GM21423 (cell line): ENCODE data around the gene MSMP.

Experiments
- ATAC-seq: cut with Tn5 transposase; IDR thresholded peaks from one replicate; pipeline ENCODE4 v1.9.1; 2021; ENCODE audit warnings: mild to moderate bottlenecking, moderate library complexity; ENCODE audit not compliant: unreplicated experiment

MSMP gene

DNA sequence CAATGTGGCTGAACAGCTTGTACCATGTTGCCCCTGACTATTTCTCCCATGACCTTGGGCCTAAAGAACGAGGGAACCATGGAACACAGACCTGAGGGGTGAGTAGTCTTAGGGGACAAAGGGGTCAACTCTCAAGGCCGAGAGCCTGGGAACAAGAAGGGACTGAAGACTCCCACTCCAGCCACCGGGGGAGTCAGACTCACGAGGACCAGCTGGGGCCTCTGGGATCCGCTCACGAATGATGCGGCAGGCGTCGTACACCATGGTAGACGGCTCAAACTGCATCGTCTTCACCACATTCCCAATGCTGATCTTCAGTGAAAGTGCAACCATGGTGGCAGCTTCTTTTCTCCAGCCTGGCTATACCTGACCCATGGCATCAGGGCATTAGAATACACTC, 28.7 kb downstream of the MSMP start:
- ATAC-seq = no peak

DNA sequence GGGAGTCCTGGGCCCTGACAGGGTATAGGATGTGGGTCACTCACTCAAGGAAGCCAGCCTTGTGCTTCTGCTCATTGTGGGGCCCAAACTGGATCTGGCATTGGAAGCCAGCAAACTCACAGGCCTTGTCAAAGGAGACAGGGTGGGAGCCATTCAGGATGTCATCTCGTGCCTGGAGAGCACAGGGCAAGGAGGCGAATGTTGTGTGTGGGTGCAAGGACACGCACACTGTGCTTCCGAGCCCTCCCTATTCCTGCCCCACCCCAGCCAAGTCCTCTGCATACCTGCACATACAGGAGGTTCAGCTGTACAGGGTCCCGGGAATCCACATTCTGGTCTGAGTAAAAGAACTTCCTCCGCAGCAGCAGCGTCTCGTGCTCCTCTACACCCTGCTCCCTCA, 30.2 kb downstream of the MSMP start:
- ATAC-seq = no peak

DNA sequence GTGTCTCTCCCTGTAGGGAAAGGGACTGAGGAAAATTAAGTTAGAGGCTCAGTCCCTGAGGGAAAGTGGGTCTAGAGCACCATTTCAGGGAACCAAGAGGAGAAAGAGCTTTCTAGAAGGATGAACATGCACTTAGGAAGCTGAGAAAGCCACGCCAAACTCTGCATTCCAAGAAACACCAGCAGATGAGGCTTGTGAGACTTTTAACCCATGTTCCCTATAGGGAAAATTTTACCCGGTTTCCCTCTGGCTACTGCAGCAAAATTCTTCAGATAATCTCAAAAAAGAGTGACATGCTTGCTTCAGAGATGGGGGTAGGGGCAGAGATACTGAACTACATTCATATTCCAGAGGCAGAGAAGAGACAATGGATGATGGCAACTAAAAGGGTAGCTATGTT, 30.6 kb downstream of the MSMP start:
- no peak for ATAC-seq

DNA sequence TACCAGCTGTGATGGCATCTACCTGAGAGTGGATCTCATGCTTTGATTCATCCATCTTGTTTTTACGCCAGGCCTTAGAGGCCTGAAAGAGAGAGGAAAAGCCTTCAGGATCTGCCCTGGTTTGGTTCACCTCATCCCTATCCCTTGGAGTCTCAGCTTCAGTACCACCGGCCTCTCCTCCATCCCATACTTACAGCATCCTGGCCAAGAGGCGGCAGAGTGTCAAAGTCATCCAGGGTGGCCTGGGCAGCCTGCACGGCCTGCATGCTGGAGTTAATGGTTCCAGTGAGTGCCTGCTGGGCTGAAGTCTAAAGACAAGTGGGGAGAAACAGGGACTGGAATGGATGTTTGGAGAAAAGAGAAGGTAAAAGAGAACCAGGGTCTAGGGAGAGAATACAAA, 34.5 kb downstream of the MSMP start:
- no peak for ATAC-seq

DNA sequence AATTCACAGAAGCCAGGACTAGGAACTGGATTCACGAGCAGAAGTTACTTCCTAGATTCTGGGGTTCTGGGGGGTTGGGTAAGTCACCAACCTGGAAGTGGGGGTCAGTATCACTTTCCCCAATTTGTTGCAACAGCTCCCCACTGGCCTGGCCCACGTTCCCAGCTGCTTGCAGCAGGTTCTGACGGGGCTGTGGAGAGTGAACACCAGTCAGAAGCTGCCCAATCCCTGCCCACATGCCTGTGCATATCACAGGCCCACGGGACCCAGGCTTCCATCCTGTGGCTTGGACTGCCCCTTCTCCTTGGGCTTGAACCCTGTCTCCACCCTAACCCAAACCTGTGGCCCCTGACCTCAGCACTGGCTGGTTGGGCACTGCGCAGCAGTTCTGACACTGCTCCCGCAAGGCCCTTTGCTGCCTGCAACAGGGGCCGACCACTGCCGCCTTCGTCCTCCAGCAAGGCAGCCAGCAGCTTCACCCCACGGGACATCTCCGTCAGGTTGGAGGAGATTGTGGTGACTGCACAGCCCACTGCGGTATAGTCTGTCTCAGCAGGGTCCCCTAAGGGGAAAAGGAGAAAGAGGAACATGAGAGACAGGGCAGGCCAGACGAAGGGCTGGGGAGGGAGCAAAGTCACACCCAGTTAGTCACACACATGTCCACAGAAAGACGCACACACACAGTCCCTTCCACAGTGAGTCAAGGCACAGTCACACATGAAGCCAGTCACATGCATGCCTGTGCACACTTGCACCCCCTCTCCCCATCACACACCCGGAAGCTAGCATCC, 35.2 kb downstream of the MSMP start:
- ATAC-seq = peak; percentile 71

DNA sequence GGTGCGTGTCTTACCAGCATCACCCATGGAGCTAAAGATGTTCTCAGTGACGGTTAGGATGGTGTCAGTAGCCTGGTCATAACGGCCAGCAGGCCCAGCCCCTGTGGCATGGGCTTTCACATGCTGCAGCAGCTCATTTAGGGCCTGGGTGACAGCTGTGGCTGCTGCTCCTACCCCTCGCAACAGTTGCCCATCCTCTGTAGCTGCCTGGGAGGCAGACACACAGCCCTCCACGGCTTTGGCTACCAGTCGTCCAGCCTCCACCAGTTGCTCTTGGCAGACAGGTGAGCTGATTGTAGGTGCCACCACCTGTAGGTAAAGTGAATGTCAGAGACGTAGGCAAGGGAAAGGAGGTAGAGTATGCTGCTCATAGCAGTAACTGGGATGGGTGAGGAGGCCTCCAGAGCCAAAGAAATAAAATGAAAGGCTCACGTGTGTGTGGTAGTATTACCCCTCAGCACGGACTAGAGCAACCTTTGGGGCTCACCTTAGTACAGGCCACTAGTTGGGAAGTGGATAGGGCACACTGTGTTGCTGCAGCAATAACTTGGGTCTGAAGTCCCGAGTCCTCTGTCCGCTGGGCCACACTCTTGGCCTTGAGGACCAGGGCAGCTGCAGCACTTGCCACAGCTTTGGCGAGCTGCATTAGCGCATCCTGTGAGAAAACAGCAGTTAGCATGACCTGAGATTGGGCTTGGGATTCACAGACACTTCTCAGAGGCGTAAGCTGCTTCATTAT, 36.8 kb downstream of the MSMP start:
- no peak for ATAC-seq

DNA sequence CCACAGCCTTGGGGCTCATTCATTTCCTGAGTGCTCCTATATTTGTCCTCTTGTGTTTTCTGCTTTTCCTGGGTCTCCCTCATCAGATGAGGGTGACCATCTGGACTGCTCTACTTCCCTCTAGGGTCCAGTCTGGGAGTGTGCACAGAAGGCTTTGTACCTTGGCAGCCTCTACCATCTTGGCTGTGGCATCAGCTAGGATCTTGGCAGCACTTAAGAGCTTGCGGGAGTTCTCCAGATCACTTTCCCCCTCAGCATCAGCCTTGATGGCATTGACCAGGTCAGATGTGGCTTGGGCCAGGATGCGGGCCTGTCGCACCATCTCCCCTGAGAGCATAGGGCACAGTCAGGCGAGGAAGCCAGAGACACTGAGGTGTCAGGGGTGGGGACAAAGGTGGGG, 37.8 kb downstream of the MSMP start:
- ATAC-seq = no peak

DNA sequence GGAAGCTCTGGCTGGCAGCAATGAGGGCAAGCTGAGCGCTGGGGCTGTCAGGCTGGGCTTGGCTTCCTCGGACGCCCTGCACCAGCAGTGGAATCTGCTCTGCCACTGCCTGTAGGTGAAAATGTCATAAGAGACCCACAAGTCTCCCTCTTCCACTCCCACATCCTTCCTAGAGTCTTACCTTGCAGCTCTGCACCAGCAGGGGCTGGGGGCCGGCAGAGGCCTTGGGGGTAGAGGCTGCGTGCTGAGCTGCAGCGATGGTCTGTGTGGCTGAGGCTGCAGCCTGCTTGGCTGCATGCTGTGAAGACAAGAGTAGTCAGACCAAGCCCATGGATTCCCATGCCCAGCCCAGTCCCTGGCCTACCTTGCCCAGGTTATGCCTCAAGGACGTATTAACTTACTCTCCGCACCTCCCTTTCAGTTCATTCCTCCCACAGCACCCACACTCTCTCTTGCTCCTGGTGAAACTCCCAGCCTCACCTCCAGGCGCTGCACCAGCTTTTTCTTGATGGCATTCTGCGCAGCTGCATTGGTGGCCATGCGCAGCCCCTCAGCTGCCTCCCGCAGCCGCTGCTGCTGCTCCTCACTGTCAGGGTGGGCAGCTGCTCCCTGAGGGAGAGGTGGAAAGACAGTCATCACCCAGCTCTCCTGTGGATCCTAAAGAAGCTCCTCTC, 39.4 kb downstream of the MSMP start:
- no peak for ATAC-seq

DNA sequence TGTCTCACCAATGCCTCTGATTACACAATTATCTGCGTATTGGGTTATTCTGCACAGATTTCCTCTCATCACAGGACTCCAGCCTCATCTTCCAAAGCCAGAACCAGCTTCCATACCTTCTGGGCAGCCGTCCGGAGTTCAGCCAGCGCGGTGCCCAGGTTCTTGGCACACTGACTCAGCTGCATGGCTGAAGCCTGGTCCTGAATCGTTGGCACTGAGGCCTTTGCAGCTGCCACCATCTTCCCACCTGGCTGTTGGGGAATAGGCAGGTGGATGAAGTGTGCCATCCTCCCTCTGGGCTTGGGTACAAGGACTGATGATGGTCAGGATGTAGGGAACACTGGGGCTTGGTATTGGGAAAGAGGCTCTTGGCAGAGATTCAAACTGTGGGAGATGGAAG, 40.0 kb downstream of the MSMP start:
- no peak for ATAC-seq

DNA sequence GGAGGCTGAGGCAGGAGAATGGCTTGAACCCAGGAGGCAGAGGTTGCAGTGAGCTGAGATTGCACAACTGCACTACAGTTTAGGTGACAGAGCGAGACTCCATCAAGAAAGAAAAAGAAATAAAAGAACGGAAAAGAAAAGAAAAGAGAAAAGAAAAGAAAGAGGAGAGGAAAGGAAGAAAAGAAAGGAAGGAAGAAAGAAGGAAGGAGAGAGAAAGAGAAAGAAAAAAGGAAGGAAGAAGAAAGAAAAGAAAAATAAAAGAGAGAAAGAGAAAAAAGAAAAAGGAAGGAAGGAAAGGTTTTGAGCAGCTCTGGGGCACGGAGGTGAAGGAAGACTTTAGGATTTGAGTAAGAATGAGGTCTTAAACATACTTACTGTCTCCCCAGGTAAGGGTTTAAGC, 40.5 kb downstream of the MSMP start:
- no peak for ATAC-seq

DNA sequence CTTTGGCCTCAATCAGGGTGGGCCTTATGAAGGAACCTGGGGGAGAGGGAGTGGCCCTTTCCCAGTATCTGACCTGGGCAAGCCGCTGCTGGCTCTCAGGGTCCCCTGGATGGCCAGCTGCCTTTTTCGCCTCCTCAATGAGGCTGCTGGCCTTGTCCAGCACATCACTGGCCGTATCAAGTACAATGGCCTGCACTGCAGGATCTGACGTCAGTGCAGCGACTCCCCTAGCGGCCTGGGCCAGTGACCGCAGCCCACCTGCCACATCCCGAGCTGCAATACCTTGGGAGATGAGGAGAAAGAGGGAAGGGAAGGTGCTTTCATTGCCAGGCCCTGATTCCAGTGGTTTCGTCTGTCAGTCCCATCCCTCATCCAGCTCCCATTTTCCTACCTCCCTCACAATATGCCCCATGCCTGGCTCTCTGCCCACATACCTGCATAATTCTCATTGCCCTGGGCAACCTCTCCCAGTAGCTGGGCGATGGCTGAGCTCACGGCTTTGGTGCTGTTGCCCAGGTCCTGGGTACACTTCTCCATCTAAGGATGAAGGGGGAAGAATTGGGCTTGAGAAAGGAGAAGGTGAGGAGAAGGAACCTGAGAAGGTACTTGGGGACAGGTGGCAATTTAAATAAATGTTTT, 41.2 kb downstream of the MSMP start:
- no peak for ATAC-seq

DNA sequence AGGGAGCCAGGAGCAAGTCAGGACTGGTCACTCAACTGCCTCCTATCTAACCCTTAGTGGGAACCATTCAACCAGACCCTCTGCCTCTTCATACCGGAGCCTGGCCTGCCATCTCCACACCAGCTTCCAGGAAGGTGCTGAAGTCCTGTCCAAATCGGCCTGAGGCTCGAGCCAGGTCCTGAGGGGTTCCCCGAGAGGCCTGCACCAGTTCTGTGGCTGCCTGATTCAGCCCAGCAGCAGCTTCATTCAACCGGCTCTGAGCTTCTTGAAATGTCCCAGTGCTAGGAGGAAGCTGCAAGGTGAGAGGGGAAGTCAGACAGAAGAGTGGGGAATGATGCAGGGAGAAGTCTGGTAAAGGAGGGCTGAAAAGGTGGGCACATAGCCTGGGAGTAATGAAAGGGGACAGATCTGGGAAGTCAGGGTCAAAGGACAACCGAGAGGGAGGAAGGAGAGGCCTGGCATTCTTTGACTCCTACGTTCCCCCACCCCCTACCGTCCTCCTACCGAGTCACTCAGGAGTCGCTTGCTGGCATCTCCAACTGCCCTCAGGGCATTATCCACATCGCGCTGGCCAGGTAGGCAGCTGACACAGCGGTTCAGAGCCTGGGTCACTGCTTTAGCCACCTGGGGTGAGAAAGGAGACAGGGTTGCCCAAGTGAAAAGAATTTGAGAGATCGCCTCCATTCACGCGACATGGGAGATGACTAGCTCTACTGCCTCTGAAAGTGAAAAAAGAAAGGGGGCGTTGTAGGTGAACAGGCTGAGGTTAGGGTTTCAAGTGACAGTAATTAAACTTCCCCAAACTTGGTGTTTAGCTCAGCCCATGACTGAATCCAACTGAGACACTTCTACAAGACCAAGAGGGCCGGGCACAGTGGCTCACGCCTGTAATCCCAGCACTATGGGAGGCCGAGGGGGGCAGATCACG, 42.3 kb downstream of the MSMP start:
- ATAC-seq = no peak

DNA sequence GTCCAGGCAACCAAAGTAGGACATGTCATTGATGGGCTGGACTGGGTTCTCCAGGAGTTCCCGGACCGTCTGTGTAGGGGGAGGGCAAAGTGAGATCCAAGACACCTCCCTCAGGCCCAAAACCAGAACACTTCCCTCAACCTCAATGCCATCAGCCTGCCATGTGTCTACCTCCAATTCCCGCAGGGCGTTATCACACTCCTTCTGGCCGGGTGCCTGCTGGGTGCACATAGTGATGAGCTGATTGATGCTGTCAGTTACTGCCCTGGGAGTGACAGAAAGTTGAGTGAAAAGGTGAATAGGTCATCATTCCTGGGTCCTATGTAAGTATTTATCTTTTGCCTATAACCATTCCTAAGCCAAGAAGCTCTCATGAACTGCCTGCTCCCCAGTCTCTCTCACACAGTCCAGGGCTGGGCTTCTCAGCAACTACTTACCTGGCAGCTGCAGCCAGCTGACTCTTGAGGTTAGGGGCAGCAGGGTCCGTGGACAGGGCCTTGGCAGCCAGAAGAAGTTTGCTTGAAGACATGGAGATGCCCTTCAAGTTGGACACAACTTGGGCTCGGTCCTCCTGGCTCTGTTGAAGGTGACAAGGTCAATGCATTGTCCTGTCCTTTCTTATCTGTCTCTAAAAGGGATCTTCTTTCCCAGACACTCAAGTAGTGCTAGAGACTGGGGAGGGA, 43.1 kb downstream of the MSMP start:
- no peak for ATAC-seq

DNA sequence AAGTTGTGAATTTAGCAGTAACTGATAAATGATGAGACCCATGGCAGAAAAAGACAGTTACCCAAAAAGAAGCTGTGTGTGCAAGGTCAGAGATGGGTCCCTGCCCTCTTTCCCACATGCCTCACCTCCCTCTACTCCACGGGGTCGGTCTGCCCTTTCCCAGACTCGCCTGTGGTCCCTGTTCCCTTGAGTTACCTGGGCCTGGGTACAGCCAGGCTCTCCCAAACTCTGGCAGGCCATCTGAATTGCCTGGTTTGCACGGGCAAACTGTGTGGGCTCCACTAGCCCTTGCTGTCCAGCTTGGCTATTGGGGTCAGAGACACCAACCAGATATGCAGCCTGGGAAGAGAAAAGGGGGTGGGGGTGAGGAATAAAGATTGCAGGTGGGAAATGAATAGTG, 45.9 kb downstream of the MSMP start:
- no peak for ATAC-seq

DNA sequence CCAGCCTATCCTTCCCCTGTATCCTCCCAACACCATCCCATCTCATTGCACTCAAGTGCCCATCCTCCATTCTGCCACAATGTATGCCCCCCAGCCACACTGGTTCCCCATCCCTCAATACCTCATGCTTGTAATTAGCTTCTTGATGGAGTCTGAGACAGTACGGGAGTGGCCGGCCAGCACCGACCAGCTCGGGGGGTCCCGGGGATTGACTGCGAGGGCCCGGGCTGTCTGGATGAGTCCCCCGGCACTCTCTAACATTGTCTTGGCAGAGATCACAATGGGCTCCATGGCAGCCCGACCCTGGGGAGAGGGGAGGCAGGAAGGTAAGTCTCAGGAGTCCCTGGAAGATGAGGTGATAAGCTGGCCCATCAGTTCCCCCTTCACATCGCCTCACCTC, 47.1 kb downstream of the MSMP start:
- no peak for ATAC-seq

DNA sequence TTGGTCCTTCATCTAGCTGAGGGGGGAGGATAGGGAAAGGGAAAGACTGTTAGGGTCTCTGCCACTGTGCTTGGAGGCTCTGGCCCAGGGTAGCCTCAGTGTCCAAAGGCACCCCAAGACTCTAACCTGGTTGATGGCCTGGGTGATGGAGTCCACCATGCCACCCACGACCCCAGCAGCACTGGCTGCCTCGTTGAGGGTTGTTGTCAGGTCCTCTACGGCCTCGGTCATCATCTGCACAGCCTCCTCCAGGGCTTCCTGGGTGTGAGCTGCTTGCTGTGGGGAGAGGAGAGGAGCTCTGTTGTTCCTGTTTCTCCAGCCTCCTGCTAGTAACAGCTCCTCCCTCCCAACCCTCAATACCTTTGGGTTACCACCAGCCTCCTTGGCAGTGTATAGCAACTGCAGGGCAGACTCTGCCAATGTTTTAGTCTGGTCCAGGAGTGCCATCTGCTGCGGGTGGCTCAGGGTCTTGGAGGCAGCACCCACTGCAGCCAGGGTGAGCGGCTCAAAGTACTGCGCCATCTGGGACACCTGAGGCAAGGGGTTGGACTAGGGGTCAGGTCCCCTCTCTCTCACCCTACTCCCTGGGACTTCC, 48.1 kb downstream of the MSMP start:
- no peak for ATAC-seq

DNA sequence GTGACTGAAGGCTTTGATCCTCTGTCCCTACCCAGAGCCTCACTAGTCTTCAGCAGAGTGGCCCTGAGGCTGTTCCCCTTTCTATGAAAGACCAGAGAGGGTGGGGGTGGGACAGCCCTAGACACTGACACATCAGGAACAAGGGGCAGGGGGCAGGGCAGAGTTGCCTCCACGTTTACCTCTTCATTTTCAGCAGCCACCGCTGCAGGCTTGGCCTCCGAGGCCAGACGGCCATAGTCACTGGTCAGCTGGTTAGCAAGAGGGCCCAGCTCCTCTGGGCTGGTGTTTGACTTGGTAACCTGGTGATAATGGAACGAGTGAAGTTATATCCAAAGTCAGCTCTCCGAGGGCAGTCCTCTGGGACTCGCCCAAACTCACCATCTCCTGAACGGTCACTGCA, 48.7 kb downstream of the MSMP start:
- ATAC-seq = no peak

DNA sequence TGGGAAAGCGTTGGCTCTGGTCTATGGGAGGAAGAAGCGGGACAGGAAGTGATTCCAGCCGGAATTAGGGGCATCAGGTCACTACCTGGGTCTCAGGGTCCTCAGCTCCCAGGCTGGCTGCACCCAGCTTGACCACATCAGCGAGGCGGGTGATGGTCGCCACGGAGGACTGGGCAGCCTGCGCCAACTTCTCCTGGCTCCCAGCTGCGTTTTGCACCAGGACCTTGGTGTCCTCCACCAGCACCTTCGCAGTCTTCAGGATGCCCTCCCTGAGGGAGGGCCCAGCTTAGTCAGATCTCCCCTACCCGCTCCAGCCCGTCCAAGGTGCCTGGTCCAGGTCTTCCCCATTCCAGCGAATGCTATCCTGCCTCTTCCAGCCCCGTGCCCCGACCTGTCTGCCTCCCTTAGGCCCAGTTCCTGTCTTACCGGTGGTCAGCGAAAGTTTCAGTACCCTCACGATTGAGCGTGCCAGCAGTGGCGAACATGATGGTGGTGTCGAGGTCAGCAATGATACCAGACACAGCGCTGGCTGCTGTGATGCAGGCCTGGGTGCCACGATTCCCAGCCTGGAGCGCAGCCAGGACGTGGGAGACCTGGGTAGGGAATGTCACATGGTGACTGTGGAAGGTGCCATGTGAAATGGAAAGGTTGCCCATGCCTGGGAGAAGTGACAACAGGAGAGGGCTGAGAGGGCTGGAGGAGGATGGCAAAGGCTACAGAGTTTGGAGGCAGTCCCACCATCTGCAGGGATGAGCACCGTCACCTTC, 50.0 kb downstream of the MSMP start:
- no peak for ATAC-seq
